ENCODE results near the gene ARHGEF12.

DNA sequence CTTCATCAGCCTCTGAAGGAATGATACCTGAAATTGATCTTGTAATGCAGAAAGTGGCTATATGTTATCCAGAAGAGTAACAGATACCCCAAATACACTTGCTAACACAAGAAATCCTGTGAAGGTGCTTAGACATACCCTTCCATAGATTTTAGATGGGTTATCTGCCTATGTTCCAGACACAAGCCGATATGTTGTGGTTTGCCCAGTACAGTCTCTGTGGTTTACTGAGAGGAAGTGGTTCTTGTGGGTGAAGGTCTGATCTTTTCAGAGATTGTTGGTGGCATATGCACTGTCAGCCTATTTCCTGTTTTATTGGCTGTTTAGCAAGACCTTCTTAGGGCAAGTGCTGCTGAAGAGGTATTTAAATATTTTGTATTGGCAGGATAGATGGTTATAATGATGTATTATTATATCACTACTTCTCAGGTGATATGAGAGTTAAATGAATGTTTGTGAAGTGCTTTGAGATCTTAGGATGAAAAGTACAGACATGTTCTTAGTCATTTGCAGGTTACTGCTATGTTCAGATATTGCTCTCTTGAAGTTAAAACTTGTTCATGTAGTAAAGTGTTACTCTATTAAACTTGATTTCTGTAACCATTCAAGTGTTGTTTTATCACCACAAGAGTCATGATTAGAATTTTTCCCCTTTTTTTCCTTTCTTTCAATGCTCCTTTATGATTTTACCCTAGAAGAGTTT lies 8.2 kb downstream of the ARHGEF12 start:
- no peak for TF ChIP-seq POLR2AphosphoS5 (IDR thresholded peaks at IDR 0.05; ENCODE audit: low read depth)
- TF ChIP-seq, protein P1, sequence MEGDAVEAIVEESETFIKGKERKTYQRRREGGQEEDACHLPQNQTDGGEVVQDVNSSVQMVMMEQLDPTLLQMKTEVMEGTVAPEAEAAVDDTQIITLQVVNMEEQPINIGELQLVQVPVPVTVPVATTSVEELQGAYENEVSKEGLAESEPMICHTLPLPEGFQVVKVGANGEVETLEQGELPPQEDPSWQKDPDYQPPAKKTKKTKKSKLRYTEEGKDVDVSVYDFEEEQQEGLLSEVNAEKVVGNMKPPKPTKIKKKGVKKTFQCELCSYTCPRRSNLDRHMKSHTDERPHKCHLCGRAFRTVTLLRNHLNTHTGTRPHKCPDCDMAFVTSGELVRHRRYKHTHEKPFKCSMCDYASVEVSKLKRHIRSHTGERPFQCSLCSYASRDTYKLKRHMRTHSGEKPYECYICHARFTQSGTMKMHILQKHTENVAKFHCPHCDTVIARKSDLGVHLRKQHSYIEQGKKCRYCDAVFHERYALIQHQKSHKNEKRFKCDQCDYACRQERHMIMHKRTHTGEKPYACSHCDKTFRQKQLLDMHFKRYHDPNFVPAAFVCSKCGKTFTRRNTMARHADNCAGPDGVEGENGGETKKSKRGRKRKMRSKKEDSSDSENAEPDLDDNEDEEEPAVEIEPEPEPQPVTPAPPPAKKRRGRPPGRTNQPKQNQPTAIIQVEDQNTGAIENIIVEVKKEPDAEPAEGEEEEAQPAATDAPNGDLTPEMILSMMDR (conservative IDR thresholded peaks at IDR 0.05; ENCODE audit: low read depth in 2 of 2): no peak
- TF ChIP-seq EZH2 (IDR thresholded peaks at IDR 0.05; ENCODE audit: low read depth, unreplicated experiment): no peak
- no peak for TF ChIP-seq NANOG (IDR thresholded peaks at IDR 0.05; ENCODE audit: borderline replicate concordance)
- TF ChIP-seq EZH2phosphoT487 (IDR thresholded peaks at IDR 0.05; ENCODE audit: unreplicated experiment): no peak
- TF ChIP-seq, protein P2, sequence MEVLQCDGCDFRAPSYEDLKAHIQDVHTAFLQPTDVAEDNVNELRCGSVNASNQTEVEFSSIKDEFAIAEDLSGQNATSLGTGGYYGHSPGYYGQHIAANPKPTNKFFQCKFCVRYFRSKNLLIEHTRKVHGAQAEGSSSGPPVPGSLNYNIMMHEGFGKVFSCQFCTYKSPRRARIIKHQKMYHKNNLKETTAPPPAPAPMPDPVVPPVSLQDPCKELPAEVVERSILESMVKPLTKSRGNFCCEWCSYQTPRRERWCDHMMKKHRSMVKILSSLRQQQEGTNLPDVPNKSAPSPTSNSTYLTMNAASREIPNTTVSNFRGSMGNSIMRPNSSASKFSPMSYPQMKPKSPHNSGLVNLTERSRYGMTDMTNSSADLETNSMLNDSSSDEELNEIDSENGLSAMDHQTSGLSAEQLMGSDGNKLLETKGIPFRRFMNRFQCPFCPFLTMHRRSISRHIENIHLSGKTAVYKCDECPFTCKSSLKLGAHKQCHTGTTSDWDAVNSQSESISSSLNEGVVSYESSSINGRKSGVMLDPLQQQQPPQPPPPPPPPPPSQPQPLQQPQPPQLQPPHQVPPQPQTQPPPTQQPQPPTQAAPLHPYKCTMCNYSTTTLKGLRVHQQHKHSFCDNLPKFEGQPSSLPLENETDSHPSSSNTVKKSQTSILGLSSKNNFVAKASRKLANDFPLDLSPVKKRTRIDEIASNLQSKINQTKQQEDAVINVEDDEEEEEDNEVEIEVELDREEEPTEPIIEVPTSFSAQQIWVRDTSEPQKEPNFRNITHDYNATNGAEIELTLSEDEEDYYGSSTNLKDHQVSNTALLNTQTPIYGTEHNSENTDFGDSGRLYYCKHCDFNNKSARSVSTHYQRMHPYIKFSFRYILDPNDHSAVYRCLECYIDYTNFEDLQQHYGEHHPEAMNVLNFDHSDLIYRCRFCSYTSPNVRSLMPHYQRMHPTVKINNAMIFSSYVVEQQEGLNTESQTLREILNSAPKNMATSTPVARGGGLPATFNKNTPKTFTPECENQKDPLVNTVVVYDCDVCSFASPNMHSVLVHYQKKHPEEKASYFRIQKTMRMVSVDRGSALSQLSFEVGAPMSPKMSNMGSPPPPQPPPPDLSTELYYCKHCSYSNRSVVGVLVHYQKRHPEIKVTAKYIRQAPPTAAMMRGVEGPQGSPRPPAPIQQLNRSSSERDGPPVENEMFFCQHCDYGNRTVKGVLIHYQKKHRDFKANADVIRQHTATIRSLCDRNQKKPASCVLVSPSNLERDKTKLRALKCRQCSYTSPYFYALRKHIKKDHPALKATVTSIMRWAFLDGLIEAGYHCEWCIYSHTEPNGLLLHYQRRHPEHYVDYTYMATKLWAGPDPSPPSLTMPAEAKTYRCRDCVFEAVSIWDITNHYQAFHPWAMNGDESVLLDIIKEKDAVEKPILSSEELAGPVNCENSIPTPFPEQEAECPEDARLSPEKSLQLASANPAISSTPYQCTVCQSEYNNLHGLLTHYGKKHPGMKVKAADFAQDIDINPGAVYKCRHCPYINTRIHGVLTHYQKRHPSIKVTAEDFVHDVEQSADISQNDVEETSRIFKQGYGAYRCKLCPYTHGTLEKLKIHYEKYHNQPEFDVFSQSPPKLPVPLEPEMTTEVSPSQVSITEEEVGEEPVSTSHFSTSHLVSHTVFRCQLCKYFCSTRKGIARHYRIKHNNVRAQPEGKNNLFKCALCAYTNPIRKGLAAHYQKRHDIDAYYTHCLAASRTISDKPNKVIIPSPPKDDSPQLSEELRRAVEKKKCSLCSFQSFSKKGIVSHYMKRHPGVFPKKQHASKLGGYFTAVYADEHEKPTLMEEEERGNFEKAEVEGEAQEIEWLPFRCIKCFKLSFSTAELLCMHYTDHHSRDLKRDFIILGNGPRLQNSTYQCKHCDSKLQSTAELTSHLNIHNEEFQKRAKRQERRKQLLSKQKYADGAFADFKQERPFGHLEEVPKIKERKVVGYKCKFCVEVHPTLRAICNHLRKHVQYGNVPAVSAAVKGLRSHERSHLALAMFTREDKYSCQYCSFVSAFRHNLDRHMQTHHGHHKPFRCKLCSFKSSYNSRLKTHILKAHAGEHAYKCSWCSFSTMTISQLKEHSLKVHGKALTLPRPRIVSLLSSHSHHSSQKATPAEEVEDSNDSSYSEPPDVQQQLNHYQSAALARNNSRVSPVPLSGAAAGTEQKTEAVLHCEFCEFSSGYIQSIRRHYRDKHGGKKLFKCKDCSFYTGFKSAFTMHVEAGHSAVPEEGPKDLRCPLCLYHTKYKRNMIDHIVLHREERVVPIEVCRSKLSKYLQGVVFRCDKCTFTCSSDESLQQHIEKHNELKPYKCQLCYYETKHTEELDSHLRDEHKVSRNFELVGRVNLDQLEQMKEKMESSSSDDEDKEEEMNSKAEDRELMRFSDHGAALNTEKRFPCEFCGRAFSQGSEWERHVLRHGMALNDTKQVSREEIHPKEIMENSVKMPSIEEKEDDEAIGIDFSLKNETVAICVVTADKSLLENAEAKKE (CRISPR knock-in tag; IDR thresholded peaks at IDR 0.05): no peak
- no peak for TF ChIP-seq JUNB (IDR thresholded peaks at IDR 0.05; ENCODE audit: unreplicated experiment)
- no peak for TF ChIP-seq CREB1 (CRISPR knock-in tag; IDR thresholded peaks at IDR 0.05; ENCODE audit: low read depth)
- TF ChIP-seq, protein P3, sequence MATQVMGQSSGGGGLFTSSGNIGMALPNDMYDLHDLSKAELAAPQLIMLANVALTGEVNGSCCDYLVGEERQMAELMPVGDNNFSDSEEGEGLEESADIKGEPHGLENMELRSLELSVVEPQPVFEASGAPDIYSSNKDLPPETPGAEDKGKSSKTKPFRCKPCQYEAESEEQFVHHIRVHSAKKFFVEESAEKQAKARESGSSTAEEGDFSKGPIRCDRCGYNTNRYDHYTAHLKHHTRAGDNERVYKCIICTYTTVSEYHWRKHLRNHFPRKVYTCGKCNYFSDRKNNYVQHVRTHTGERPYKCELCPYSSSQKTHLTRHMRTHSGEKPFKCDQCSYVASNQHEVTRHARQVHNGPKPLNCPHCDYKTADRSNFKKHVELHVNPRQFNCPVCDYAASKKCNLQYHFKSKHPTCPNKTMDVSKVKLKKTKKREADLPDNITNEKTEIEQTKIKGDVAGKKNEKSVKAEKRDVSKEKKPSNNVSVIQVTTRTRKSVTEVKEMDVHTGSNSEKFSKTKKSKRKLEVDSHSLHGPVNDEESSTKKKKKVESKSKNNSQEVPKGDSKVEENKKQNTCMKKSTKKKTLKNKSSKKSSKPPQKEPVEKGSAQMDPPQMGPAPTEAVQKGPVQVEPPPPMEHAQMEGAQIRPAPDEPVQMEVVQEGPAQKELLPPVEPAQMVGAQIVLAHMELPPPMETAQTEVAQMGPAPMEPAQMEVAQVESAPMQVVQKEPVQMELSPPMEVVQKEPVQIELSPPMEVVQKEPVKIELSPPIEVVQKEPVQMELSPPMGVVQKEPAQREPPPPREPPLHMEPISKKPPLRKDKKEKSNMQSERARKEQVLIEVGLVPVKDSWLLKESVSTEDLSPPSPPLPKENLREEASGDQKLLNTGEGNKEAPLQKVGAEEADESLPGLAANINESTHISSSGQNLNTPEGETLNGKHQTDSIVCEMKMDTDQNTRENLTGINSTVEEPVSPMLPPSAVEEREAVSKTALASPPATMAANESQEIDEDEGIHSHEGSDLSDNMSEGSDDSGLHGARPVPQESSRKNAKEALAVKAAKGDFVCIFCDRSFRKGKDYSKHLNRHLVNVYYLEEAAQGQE (IDR thresholded peaks at IDR 0.05; ENCODE audit: unreplicated experiment): no peak
- TF ChIP-seq STAT1 (IDR thresholded peaks at IDR 0.05; ENCODE audit: unreplicated experiment): no peak
